Measurements from ENCODE around the gene ELP2.

The ELP2 gene

GRCh38 chr18:36176177-36176584 is 46.5 kb downstream of the ELP2 start:
- Histone ChIP-seq H3K27ac (ENCODE audit: extremely low read depth, low read depth, low read length) (no peak overlapping the region), H3K4me1 (ENCODE audit: control insufficient read depth, insufficient read depth, low read length) (no peaks in the 10 kb centered on the region), H3K36me3 (ENCODE audit: control insufficient read depth in 2 of 2, insufficient read depth in 1 of 2, low read length in 2 of 2) (peaks cover 6 to 65% of the 10 kb centered on the region in 2 experiments; a peak in 2 of 3 replicates), H3K9me3 (ENCODE audit: control insufficient read depth, insufficient read depth, low read depth, low read length) (no peaks in the 10 kb centered on the region), H3K4me3 (ENCODE audit: low read depth, low read length) (no peak overlapping the region)
- ChIA-PET CTCF (interaction anchor here (1.1 kb wide), 1 partner anchor 108 kb away, joined by 3 read pairs; no protein-coding TSS in a partner anchor), POLR2A (interaction anchor here (0.9 kb wide), 1 partner anchor 47 kb away, joined by 3 read pairs; the partner anchor contains the start of genes ELP2 and SLC39A6)
- no peak for TF ChIP-seq KLF9 (tag by site-specific recombination; IDR thresholded peaks at IDR 0.05; ENCODE audit: low read depth)
- TF ChIP-seq GFI1B (tag by site-specific recombination; IDR thresholded peaks at IDR 0.05), result no peak
- no peak for TF ChIP-seq INSM2 (tag by site-specific recombination; IDR thresholded peaks at IDR 0.05)
- TF ChIP-seq ZNF274 (IDR thresholded peaks at IDR 0.05; ENCODE audit: low read length), result no peak
- no peak for TF ChIP-seq ZNF274 (tag by site-specific recombination; IDR thresholded peaks at IDR 0.05; ENCODE audit: borderline replicate concordance)
- no peak for TF ChIP-seq ZNF610 (tag by site-specific recombination; IDR thresholded peaks at IDR 0.05; ENCODE audit: borderline replicate concordance)
- no peak for TF ChIP-seq ZNF280C (tag by site-specific recombination; IDR thresholded peaks at IDR 0.05)
- TF ChIP-seq ZNF513 (tag by site-specific recombination; IDR thresholded peaks at IDR 0.05), result no peak
- TF ChIP-seq ZNF324 (tag by site-specific recombination; IDR thresholded peaks at IDR 0.05), result no peak
- no peak for TF ChIP-seq MZF1 (tag by site-specific recombination; IDR thresholded peaks at IDR 0.05; ENCODE audit: borderline replicate concordance)
- TF ChIP-seq ZNF18 (tag by site-specific recombination; IDR thresholded peaks at IDR 0.05), result no peak
- no peak for TF ChIP-seq ZNF529 (tag by site-specific recombination; IDR thresholded peaks at IDR 0.05; ENCODE audit: insufficient replicate concordance)
- TF ChIP-seq PRDM2 (tag by site-specific recombination; IDR thresholded peaks at IDR 0.05; ENCODE audit: borderline replicate concordance), result no peak
- TF ChIP-seq ZNF140 (tag by site-specific recombination; IDR thresholded peaks at IDR 0.05), result no peak
